Right atrium auricular region (tissue), 2 donors: ENCODE measurements around the gene TAF10. TPM values are rescaled to one million over a fixed set of nuclear protein-coding genes. Genes with fewer than 3 reads are reported as not detected.

Experiments
- DNase-seq: peaks from one replicate; pipeline ENCODE4 v3.0.0-alpha.2; 2019; ENCODE audit warnings: low spot score
- H3K27ac ChIP-seq, 2 donors: fragments of 200-600 bp; sonication (generic); 1 replicate in 1 of 2; 2 replicates in 1 of 2; pipeline ENCODE4 v1.5.1; 2016 to 2019
- H3K27me3 ChIP-seq, 2 donors: fragments of 200-600 bp; sonication (generic); one replicate each; pipeline versions ENCODE4 v1.5.1 to v1.6.0; 2017 to 2019
- H3K36me3 ChIP-seq: fragments of 200-600 bp; sonication (generic); one replicate; pipeline ENCODE4 v1.5.1; 2016
- H3K4me1 ChIP-seq, 2 donors: fragments of 200-600 bp; sonication (generic); one replicate each; pipeline versions ENCODE4 v1.5.1 to v1.6.0; 2017 to 2019
- H3K4me3 ChIP-seq, 2 donors: fragments of 200-600 bp; sonication (generic); 1 replicate in 1 of 2; 2 replicates in 1 of 2; pipeline ENCODE4 v1.5.1; 2017 to 2019; ENCODE audit warnings: mild to moderate bottlenecking in 1 of 2, moderate library complexity in 1 of 2
- H3K9me3 ChIP-seq, 2 donors: fragments of 200-600 bp; sonication (generic); one replicate each; pipeline ENCODE4 v1.5.1; 2019
- CTCF ChIP-seq, 2 donors: fragments of 200-600 bp; sonication (generic); IDR thresholded peaks; one replicate each; pipeline ENCODE4 v1.5.1; 2019; ENCODE audit warnings: antibody characterized with exemption in 2 of 2
- total RNA-seq, 2 donors: library from RNA; depleted of rRNA; stranded (reverse); fragments of >200 nt; gene quantifications; one replicate each; pipeline ENCODE4 v1.1.0, GENCODE V29; 2016

TAF10 gene
- total RNA-seq, 2 donors from 2014 or later: 26.6 to 54.0 TPM

GRCh38 chr11:6629892-6630631 lies 18.0 kb upstream of the TAF10 start:
- H3K27ac ChIP-seq: no peak overlapping the region
- TF ChIP-seq CTCF (IDR thresholded peaks at IDR 0.05): no peak
- H3K27me3 ChIP-seq: no peaks in the 10 kb centered on the region
- peaks cover 57% of the 10 kb centered on the region for H3K36me3 ChIP-seq
- DNase-seq: no peak
- H3K4me3 ChIP-seq: no peak overlapping the region
- H3K4me1 ChIP-seq: peaks cover 0 to 18% of the 10 kb centered on the region in 2 donors
- no peaks in the 10 kb centered on the region for H3K9me3 ChIP-seq

GRCh38 chr11:6629573-6629891 lies 17.5 kb upstream of the TAF10 start:
- no peak for TF ChIP-seq CTCF (IDR thresholded peaks at IDR 0.05)
- Histone ChIP-seq H3K27me3 (no peaks in the 10 kb centered on the region), H3K4me1 (peaks cover 0 to 13% of the 10 kb centered on the region in 2 donors), H3K27ac (no peak overlapping the region), H3K9me3 (no peaks in the 10 kb centered on the region), H3K4me3 (no peak overlapping the region), H3K36me3 (peaks cover 60% of the 10 kb centered on the region)
- no peak for DNase-seq

GRCh38 chr11:6628526-6628925 lies 16.5 kb upstream of the TAF10 start:
- peaks cover 57% of the 10 kb centered on the region for H3K36me3 ChIP-seq
- DNase-seq: no peak
- no peak for TF ChIP-seq CTCF (IDR thresholded peaks at IDR 0.05)
- no peaks in the 10 kb centered on the region for H3K27me3 ChIP-seq
- no peaks in the 10 kb centered on the region for H3K9me3 ChIP-seq
- no peak overlapping the region for H3K27ac ChIP-seq
- H3K4me3 ChIP-seq: no peak overlapping the region
- peaks cover 0 to 6% of the 10 kb centered on the region in 2 donors for H3K4me1 ChIP-seq

- peaks cover 49% of the 10 kb centered on the region for H3K36me3 ChIP-seq
- H3K27ac ChIP-seq: no peak overlapping the region
- no peak for TF ChIP-seq CTCF (IDR thresholded peaks at IDR 0.05)
- no peak overlapping the region for H3K4me3 ChIP-seq
- H3K27me3 ChIP-seq: no peaks in the 10 kb centered on the region
- no peaks in the 10 kb centered on the region for H3K4me1 ChIP-seq
- H3K9me3 ChIP-seq: no peaks in the 10 kb centered on the region
- no peak for DNase-seq
Observed at GRCh38 chr11:6627762-6628241, 15.8 kb upstream of the TAF10 start.

GRCh38 chr11:6626971-6627761 lies 15.2 kb upstream of the TAF10 start:
- peaks cover 44% of the 10 kb centered on the region for H3K36me3 ChIP-seq
- DNase-seq: no peak

More at GRCh38 chr11:6626971-6627761, 15.2 kb upstream of the TAF10 start:
- H3K27me3 ChIP-seq: no peaks in the 10 kb centered on the region
- H3K4me1 ChIP-seq: no peaks in the 10 kb centered on the region
- no peaks in the 10 kb centered on the region for H3K9me3 ChIP-seq
- no peak for TF ChIP-seq CTCF (IDR thresholded peaks at IDR 0.05)
- H3K4me3 ChIP-seq: no peak overlapping the region
- no peak overlapping the region for H3K27ac ChIP-seq
